ENCODE data around the gene PRKG1.

DNA sequence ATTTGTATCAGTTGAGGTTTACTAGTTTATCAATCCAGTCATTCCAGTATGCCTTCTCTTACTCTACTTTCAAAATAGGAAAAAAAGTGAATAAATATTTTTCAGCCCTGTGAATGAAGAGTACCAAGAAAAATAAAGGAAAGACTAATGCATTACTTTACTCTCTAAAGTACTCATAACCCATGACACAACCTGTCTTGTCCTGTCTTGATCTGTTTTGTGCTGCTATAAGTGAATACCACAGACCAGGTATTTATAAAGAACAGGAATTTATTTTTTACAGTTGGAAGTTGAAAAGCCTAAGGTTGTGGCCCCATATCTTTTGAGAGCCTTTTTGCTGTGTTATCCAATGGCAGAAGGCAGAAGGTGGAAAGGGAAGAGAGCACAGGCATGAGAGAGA, 1045.2 kb downstream of the PRKG1 start:
- TF ChIP-seq POLR2AphosphoS5 (IDR thresholded peaks at IDR 0.05; ENCODE audit: low read depth, low read length) (no peak), TAF1 (IDR thresholded peaks at IDR 0.05; ENCODE audit: borderline replicate concordance, low read depth, low read length) (no peak)
